HG03066 (cell line): ENCODE measurements around the gene CCDC201.

Experiments
- ATAC-seq: cut with Tn5 transposase; IDR thresholded peaks from one replicate; pipeline ENCODE4 v1.9.1; 2021; ENCODE audit warnings: low read depth; ENCODE audit not compliant: unreplicated experiment

The CCDC201 gene, protein sequence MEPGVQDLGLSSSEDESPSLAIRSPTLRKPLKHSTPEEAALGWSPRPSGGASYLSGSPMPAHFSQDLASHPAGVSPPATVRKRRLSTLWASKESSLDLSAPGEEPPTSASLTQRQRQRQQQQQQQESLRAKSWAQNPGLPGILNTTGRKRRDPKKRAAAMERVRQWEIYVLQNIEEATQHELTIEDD

DNA sequence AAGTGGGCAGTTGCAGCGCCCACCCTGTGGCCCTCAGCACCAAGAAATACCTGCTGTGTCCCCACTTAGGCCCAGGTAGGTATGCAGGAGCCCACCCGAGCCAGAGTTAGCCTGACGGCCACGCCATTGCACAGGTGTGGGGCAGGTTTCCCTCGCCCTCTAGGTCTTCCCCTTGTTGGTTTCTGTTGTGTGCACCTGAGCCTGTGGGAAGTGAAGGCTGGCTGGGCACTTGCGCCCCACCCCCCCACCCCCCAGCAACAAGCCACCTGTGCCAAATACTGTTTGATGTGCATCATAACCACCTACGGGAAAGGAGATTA is at the start of gene CCDC201:
CCDC201 (minus strand) TSS at position 48 of the 320 bp plus-strand sequence. CDS start 75 bp downstream, outside the sequence.
- no peak for ATAC-seq

DNA sequence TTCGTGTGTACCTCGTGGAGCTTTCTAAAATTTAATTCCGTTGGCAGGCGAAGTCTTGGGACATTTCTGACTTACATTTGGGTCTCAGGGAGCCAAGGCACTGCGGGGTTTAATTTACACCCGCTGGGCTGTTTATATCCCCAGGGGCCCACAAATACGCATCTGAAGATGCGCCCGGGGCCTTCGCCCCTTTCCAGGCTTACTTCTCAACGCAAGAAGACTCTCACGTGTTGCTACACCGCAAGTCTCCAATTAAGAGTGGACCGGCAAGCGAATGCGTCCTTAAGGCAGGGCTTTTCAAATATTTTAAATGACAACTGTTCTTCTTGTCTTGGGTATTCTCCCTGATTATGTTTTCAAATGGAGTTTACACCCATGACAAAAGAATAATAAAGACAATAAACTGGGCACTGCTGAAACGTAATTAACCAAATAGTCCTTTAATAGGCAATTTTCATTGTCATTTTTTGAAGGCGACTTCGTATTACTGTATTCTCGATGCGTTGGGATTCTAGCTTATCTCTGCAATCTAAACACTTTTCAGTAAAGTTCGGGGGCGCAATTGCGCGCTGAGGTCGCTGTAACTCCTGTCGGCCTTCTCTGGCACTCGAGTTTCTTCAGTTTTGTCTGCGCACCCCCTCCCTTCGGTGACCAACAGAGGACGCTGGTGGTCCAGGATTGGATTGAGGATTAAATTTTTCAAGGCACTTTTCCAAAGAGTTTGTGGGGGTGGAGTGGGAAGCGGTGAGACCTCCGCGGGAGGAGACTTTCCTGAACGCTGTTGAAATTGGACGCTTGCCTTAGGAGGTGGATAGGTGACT is 49.0 kb upstream of the CCDC201 start:
- no peak for ATAC-seq

DNA sequence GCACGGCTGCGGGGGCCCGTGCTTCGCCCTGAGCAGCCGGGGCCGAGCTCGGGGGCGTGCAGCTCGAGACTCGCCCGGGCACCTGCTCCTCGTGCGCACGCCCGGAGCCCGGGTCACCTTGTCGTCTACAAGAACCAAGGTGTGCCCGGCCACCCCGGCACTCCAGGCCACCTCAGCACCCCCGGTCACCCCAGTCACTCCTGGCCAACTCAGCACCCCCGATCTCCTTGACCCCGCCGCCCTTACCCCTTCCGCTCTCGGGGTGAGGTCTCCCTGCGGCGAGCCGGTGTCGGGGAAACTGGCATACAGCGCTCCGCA is 48.5 kb upstream of the CCDC201 start:
- no peak for ATAC-seq

DNA sequence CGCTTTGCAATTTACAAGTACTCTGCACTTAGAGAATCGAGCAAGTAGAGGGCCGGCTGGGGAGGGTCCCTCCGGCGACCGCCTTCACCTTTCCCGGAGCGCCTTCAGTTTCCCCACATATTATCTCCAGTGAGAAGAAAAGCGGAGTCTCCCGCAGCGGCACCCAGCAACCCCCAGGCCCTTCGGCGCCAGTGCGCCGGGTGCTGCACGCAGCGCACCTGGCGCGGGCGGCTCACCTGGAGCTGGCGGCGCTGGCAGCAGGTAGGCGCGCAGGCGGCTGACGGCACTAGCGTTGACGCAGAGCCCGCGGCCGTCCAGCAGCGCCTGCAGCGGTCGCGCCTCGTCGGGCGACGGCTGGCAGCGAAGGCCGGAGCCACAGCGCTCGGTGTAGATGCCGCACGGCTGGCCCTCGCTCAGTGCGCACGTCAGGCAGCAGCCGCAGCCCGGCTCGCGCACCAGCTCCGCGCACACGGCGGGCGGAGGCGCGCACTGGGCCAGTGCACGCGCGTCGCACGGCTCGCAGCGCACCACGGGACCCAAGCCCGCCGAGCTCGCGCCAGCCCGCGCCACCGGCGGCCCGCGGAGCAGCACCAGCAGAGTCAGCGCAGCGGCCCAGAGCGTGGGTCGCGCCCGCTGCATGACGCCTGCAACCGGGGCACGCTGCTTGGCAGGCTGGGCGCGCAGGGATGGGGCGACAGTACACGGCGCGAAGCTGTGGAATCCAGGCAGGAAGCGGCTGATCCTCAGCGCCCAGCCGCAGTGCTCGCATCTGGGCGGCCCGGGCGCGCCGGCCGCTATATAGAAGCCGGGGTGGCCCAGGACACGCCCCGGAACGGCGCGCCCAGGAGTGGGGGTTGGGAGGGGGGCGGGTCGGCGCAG is 47.9 kb upstream of the CCDC201 start, which contains the start of gene IGFBP3:
IGFBP3 (minus strand) TSS at position 771 of the 879 bp plus-strand sequence; CDS start at position 639, 132 bp downstream.
- no peak for ATAC-seq

DNA sequence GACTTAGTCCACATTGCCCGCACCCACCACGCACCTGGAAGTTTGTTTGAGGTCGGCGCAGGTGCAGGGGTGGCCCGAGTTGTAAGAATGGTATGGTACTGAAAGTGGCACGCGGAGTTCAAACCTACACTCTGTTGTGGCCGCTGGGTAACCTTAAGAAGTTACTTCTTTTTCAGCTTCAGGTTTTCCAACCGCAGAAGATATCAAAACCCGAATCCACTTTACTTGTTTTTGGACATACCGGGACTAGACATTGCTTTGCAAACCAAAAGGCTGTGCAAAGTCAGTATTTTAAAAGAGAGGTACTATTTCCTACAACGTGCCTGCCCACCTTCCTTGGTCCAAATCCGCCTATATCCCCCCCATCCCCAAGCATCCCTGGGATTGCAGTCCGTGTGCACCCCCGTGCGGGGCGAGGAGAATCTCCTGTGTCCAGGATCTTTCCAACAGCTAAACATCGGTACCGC is 47.1 kb upstream of the CCDC201 start:
- ATAC-seq = no peak

DNA sequence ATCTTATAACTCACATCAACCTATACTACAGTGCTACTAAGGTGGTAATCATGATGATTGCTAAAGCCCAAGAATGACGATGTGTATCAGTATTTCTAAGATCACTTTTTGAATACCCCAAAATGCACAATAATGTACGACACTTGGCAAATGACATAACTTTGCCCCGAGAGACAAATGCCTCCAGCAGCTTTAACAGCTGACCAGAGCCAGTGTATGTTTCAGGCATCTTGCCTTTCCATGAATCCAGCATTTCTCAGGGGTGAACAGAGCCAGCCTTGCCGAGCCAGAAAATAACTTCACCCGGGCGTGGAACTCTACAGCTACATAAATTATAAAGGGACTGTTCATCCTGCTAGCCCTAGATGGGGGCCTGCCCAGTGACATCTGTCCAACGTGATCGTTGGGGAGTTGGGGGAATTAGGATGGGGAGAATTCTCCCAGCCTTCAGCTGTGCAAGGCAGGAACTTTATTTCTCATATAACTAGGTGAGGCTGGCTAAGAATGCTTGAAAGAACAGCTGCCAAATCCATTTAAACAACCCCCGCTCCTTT is 46.4 kb upstream of the CCDC201 start:
- no peak for ATAC-seq

DNA sequence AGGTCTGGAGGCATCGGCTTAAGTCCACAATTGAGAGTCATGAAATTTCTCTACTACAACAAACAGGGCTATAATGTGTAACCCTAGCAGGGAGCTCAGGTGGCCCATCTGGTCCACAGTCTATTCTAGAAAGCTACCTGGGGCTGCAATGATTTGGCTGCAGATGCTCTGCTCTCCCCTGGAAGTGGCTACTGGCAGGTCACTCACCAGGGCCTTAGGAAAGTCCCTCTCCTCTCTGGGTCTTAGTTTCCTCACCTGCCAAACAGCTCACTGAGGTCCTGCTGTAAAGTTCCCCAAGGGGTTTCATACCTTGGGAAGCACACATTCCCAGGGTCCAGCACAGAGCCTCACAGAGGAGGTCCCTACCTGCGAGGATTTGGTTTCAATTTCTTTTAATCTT is 45.7 kb upstream of the CCDC201 start:
- no peak for ATAC-seq

DNA sequence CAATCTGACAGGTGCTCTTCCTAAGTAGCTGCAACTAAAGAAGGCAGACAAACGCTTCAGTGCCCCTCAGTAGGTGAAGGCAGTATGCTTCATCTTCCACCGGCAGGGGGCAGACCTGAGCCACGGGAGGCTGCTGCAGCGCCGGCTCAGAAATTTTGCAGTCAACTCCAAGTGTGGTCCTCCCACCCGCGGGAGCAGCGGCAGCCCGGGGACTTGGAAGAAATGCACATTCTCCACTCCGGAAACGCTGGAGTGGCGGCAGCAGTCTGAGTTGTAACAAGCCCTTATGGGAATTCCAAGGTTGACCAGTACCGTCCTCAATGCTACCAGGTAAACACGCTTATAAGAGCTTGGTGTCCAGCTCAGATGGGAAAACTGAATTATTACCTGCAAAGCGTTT is 44.8 kb upstream of the CCDC201 start:
- ATAC-seq = peak; percentile 66

DNA sequence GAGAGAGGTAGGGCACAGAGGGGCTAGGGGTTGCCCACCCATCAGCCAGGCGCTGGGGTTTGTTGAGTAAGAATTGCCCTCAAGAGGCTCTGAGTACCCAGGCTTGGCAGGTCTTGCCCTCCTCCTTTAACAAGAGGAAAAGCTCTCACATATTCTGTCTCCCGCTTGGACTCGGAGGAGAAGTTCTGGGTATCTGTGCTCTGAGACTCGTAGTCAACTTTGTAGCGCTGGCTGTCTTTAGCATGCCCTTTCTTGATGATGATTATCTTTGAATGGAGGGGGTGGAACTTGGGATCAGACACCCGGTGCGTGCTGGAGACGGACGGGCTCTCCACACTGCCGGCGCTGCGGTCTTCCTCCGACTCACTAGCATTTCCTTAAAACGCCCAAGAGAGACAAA is 44.2 kb upstream of the CCDC201 start:
- ATAC-seq = no peak

DNA sequence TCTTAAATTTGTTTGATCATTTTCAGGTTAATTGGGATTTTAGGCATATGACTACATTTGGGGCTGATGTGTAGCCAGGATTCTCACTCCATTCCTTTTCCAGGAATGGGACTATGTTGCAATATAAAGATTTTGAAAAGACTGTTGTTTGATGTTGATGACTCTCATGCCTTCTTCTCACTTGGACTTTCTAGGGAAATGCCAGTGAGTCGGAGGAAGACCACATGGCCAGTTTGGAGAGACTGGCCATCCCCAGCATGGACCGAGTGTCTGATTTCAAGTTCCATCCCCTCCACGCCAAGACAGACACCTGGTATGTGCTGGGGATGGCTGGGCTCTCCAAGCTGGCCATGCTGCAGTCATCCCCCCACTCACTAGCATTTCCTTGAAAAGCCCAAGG is 42.7 kb upstream of the CCDC201 start:
- no peak for ATAC-seq

DNA sequence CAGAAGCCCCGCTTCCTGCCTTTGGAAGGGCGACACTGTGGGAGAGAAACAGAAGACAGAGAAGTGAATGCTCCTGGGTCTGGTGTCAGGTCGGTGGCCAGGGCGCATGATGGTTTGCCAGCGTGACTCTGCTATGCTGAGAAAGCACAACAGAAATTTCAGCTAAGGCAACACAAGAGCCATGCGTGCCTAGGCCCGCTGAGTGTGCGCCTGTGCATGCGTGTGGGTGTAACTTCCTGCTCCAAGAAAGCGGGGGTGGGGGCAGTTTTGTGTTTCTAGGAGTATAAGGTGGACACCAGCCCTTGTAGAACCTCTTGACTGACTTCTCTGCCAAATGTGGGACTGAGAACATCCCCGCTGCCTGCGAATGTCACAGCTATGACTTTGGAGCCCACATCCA is 42.0 kb upstream of the CCDC201 start:
- ATAC-seq = no peak

DNA sequence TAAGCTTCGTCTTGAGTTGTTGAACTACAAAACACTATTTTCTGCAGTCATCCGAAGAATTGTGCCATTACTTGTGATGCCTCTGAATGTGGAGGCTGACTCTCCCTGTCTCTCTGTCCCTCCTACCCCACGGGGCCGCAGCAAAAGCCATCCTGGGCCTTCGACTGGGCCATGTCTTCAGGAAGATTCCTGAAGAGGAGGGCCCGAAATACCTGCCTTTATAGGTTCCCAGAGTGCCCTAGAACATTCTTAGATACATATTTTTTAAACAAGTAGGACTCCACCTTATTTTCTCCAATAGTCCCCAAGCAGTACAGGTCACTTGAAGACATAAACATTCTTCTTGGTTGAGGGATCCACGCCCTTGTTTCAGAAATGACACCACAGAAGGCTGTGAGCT is 40.1 kb upstream of the CCDC201 start:
- ATAC-seq = no peak

DNA sequence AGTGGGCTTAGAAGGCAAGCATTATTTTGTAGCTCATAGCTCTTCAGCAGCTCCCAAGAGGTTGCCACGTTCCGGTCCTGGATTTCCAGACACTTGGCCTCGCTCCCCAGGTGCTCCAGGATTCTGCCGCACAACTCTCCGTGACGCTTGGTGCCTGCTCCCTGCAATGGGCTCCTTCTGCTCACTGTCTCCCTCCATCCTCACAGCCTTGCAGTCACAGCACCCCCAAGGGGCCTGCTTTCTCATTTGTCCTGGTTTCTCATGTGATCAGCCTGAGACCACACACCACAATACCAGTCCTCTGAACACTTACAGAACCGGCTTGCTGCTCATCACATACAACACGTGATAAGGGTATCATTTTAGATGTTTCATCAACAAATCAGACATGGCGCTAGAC is 38.4 kb upstream of the CCDC201 start:
- ATAC-seq = no peak

DNA sequence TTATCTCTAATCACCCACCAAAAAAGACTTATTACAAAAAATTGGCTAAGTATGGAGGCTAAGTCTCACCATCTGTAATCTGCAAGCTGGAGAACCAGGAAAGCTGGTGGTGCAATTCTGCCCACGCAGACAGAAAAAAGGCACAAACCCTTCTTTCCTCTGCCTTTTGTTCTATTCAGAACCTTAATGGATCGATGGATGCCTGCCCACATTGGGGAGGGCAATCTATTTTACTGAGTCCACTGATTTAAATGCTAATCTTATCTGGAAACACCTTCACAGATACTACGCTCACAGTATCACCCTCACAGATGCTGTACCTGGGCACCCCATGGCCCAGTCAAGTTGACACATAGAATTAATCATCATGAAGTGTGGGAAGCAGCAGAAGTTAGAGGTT is 38.0 kb upstream of the CCDC201 start:
- ATAC-seq = no peak

DNA sequence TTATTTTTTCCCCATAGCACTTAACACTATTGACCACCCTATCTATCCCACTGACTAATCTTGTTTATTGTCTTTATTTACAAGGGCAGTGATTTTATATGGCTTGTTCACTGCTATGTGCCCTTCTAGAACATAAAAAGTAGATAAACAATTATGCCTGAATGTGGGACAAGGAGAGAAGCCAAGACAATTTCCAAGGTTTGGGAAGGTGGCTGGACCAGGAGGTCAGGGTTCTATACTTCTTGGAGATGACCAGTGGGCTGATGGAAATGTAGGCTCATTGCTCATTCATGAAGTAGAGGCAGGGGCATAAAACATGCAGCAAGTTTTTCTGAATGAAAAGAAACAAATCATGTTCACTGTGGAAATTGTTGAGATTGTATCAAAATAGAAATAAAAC is 36.7 kb upstream of the CCDC201 start:
- no peak for ATAC-seq

DNA sequence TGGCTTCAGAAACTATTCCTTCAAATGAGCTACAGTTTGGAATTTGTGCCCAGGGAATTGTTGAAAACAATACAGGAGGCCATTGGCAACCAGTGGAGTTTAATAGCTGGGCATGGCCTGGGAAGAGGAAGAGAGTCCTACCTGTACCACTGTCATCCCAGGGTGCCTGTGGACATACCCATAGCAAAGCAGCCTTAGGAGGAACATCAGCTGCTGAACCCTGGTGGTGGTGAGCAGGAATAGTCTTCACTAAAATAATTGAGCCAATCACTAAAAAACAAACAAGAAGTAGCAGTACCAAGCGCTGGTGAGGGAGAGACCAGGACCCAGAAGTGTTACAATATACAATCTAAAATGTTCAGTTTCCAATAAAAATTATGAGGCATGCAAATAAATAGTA is 29.9 kb upstream of the CCDC201 start:
- ATAC-seq = no peak

DNA sequence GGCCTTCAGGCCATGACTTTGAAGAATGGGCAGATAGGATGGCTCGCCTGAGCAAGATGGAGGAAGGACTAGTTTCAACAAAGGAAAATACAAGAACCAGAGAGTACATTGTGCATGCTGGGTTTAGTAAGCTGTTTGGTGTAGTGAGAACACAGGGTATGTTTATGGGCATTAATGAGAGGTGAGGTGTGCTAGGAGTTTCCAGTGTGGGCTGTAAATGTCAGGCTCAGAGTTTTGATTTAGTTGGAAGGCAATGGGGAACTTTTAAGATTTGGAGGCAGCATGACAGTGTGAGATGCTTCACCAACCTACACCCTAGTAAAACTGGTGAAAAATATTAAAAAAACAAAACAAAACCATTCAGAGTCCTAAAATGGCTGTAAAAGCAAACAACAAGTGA is 28.7 kb upstream of the CCDC201 start:
- ATAC-seq = no peak

DNA sequence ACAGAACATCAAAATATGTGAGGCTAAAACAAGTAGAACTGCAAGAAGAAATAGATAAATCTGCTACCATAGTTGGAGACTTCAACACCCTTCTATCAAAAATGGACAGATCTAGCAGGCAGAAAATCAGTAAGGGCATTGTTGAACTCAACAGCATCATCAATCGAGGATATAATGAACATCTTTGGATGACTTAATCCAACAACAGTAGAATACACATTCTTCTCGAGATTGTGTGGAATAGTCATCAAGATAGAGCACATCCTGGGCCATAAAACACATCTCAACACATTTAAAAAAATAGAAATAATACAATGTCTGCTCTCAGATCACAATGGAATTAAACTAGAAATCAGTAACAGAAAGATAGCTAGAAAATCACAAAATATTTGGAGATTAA is 25.3 kb upstream of the CCDC201 start:
- no peak for ATAC-seq

DNA sequence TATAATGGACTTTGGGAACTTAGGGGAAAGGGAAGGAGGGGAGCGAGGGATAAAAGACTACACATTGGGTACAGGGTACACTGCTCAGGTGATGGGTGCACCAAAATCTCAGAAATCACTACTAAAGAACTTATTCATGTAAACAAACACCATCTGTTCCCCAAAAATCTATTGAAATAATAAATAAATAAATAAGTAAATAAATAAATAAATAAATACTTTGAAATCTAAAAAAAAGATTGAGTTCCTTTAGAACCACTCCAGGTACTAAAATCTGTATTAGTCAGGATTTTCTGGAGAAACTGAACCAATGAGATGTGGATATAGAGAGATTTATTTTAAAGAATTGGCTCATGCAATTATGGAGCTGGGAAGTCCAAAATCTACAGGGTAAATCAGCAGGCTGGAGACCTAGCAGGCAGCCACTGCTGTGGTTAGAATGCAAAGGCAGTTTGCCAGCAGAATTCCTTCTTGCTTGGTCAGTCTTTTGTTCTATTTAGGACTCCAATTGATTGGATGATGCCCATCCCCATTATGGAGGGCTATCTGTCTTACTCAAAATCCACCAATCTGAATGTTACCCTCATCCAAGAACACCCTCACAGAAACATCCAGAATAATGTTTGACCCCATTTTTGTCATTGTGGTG is 24.3 kb upstream of the CCDC201 start:
- no peak for ATAC-seq

DNA sequence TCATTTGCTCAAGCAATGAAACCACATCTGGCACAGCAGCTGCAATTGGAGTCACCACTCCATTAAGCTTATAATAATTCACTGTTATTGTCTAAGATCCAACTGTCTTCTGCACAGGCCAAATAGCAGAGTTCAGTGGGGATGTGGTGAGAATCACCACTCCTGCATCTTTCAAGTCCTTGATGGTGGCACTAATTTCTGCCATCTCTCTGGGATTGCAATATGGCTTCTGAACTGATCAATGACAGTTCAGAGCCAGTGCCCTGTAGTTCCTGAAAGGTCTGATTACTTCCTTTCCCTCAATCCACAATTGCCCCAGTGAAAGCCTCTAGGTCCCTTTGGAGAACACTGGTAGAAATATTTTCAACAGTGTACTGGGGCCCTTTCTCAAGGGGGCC is 21.8 kb upstream of the CCDC201 start:
- no peak for ATAC-seq
